Midbrain (tissue), 1 donor: ENCODE measurements around the gene CEP192.

Source experiments
- DNase-seq: peaks from one replicate; lab custom pipeline; 2025; lab: John Stamatoyannopoulos, UW

CEP192 gene

GRCh38 chr18:13138420-13139139, 147.4 kb downstream of the CEP192 start:
- DNase-seq, result no peak

GRCh38 chr18:13139885-13140450, 148.8 kb downstream of the CEP192 start:
- DNase-seq, result no peak

- no peak for DNase-seq
Measured at GRCh38 chr18:13141209-13141608, 150.0 kb downstream of the CEP192 start.

GRCh38 chr18:13145636-13146190, 154.6 kb downstream of the CEP192 start:
- no peak for DNase-seq

- DNase-seq, result no peak
Measured at GRCh38 chr18:13147130-13147529, 156.0 kb downstream of the CEP192 start.

GRCh38 chr18:13151656-13152055, 160.5 kb downstream of the CEP192 start:
- no peak for DNase-seq

GRCh38 chr18:13158428-13158827, 167.3 kb downstream of the CEP192 start:
- no peak for DNase-seq

- peak; percentile 57 for DNase-seq
Measured at GRCh38 chr18:13159579-13159978, 168.4 kb downstream of the CEP192 start.

- DNase-seq, result no peak
Measured at GRCh38 chr18:13161276-13161899, 170.2 kb downstream of the CEP192 start.

GRCh38 chr18:13163167-13163927, 172.2 kb downstream of the CEP192 start:
- DNase-seq, result no peak

- no peak for DNase-seq
Measured at GRCh38 chr18:13164406-13164805, 173.2 kb downstream of the CEP192 start.

GRCh38 chr18:13165636-13166423, 174.7 kb downstream of the CEP192 start:
- no peak for DNase-seq

- DNase-seq, result no peak
Measured at GRCh38 chr18:13173578-13174145, 182.5 kb downstream of the CEP192 start.
